ENCODE data around the gene ACSM2B. TPM values are rescaled to one million over a fixed set of nuclear protein-coding genes. Genes with fewer than 3 reads are reported as not detected.
"Not testable (repeated sequence)": the region's sequence is repeated elsewhere in the genome, so short reads cannot be mapped to it uniquely, and the experiment has no call there.

The ACSM2B gene
- polyA plus RNA-seq = not detected

- not testable (repeated sequence) for H3K36me3 Mint-ChIP-seq; H3K27ac Mint-ChIP-seq; H3K4me1 Mint-ChIP-seq; H3K4me3 Mint-ChIP-seq; DNase-seq; H3K9me3 Mint-ChIP-seq; H3K27me3 Mint-ChIP-seq (ENCODE audit: low read depth in 3 of 3)
Observed at GRCh38 chr16:20576145-20576544, at the start of gene ACSM2B. ACSM2B (minus strand) TSS chr16:20576367; CDS start chr16:20564845, 11,522 bp downstream.

- Mint-ChIP-seq H3K4me3 (no peak overlapping the region), H3K36me3 (no peaks in the 10 kb centered on the region), H3K27me3 (ENCODE audit: low read depth in 3 of 3) (no peaks in the 10 kb centered on the region), H3K9me3 (no peaks in the 10 kb centered on the region), H3K27ac (no peak overlapping the region), H3K4me1 (peaks cover 4 to 6% of the 10 kb centered on the region in 2 donors)
- no peak for DNase-seq
Observed at GRCh38 chr16:20624882-20625807, 49.0 kb upstream of the ACSM2B start.

GRCh38 chr16:20624205-20624604 is 48.0 kb upstream of the ACSM2B start:
- no peak overlapping the region for H3K4me3 Mint-ChIP-seq
- H3K27me3 Mint-ChIP-seq (ENCODE audit: low read depth in 3 of 3) = peaks cover 0 to 2% (median 0%) of the 10 kb centered on the region in 3 donors
- DNase-seq = no peak
- peaks cover 4 to 6% of the 10 kb centered on the region in 2 donors for H3K4me1 Mint-ChIP-seq
- no peaks in the 10 kb centered on the region for H3K9me3 Mint-ChIP-seq
- no peaks in the 10 kb centered on the region for H3K36me3 Mint-ChIP-seq
- H3K27ac Mint-ChIP-seq = no peak overlapping the region

- Mint-ChIP-seq H3K4me1 (no peaks in the 10 kb centered on the region), H3K27me3 (ENCODE audit: low read depth in 3 of 3) (peaks cover 0 to 2% (median 2%) of the 10 kb centered on the region in 3 donors), H3K36me3 (no peaks in the 10 kb centered on the region), H3K4me3 (no peak overlapping the region), H3K9me3 (no peaks in the 10 kb centered on the region), H3K27ac (no peak overlapping the region)
- no peak for DNase-seq
Observed at GRCh38 chr16:20622498-20622870, 46.3 kb upstream of the ACSM2B start.

GRCh38 chr16:20621406-20621805 is 45.2 kb upstream of the ACSM2B start:
- Mint-ChIP-seq H3K9me3 (no peaks in the 10 kb centered on the region), H3K4me3 (no peak overlapping the region), H3K4me1 (no peaks in the 10 kb centered on the region), H3K27me3 (ENCODE audit: low read depth in 3 of 3) (peaks cover 2% of the 10 kb centered on the region in 3 donors), H3K27ac (no peak overlapping the region), H3K36me3 (no peaks in the 10 kb centered on the region)
- DNase-seq = no peak

- H3K4me3 Mint-ChIP-seq = no peak overlapping the region
- H3K4me1 Mint-ChIP-seq = no peaks in the 10 kb centered on the region
- DNase-seq = no peak
- H3K27me3 Mint-ChIP-seq (ENCODE audit: low read depth in 3 of 3) = peaks cover 2 to 4% (median 2%) of the 10 kb centered on the region in 3 donors
- no peak overlapping the region for H3K27ac Mint-ChIP-seq
- H3K9me3 Mint-ChIP-seq = no peaks in the 10 kb centered on the region
- no peaks in the 10 kb centered on the region for H3K36me3 Mint-ChIP-seq
Observed at GRCh38 chr16:20620770-20621169, 44.6 kb upstream of the ACSM2B start.

- Mint-ChIP-seq H3K27me3 (ENCODE audit: low read depth in 3 of 3) (peaks cover 2 to 4% (median 2%) of the 10 kb centered on the region in 3 donors), H3K9me3 (no peaks in the 10 kb centered on the region), H3K27ac (no peak overlapping the region), H3K4me3 (no peak overlapping the region), H3K36me3 (no peaks in the 10 kb centered on the region), H3K4me1 (no peaks in the 10 kb centered on the region)
- DNase-seq = no peak
Observed at GRCh38 chr16:20620003-20620402, 43.8 kb upstream of the ACSM2B start.

- no peaks in the 10 kb centered on the region for H3K36me3 Mint-ChIP-seq
- H3K4me3 Mint-ChIP-seq = no peak overlapping the region
- H3K4me1 Mint-ChIP-seq = no peaks in the 10 kb centered on the region
- no peaks in the 10 kb centered on the region for H3K9me3 Mint-ChIP-seq
- no peak overlapping the region for H3K27ac Mint-ChIP-seq
- no peak for DNase-seq
- peaks cover 2 to 5% (median 4%) of the 10 kb centered on the region in 3 donors for H3K27me3 Mint-ChIP-seq (ENCODE audit: low read depth in 3 of 3)
Observed at GRCh38 chr16:20617271-20617670, 41.1 kb upstream of the ACSM2B start.

- H3K27me3 Mint-ChIP-seq (ENCODE audit: low read depth in 3 of 3) = peaks cover 3 to 9% (median 8%) of the 10 kb centered on the region in 3 donors
- no peak overlapping the region for H3K27ac Mint-ChIP-seq
- H3K4me1 Mint-ChIP-seq = no peaks in the 10 kb centered on the region
- DNase-seq = no peak
- H3K9me3 Mint-ChIP-seq = peaks cover 0 to 2% (median 0%) of the 10 kb centered on the region in 6 donors
- H3K4me3 Mint-ChIP-seq = no peak overlapping the region
- H3K36me3 Mint-ChIP-seq = no peaks in the 10 kb centered on the region
Observed at GRCh38 chr16:20614186-20615141, 38.3 kb upstream of the ACSM2B start.

- H3K27ac Mint-ChIP-seq = no peak overlapping the region
- no peaks in the 10 kb centered on the region for H3K4me1 Mint-ChIP-seq
Observed at GRCh38 chr16:20613481-20614185, 37.5 kb upstream of the ACSM2B start.

GRCh38 chr16:20612551-20613480 is 36.6 kb upstream of the ACSM2B start:
- Mint-ChIP-seq H3K9me3 (peaks cover 0 to 2% (median 0%) of the 10 kb centered on the region in 6 donors), H3K27me3 (ENCODE audit: low read depth in 3 of 3) (peaks cover 2 to 9% (median 8%) of the 10 kb centered on the region in 3 donors), H3K4me3 (no peak overlapping the region), H3K4me1 (no peaks in the 10 kb centered on the region), H3K36me3 (no peaks in the 10 kb centered on the region), H3K27ac (no peak overlapping the region)
- no peak for DNase-seq

More at GRCh38 chr16:20613481-20614185, 37.5 kb upstream of the ACSM2B start:
- peaks cover 2 to 9% (median 8%) of the 10 kb centered on the region in 3 donors for H3K27me3 Mint-ChIP-seq (ENCODE audit: low read depth in 3 of 3)
- DNase-seq = no peak
- H3K4me3 Mint-ChIP-seq = no peak overlapping the region
- H3K9me3 Mint-ChIP-seq = peaks cover 0 to 2% (median 0%) of the 10 kb centered on the region in 6 donors
- no peaks in the 10 kb centered on the region for H3K36me3 Mint-ChIP-seq

- Mint-ChIP-seq H3K4me1 (no peaks in the 10 kb centered on the region), H3K36me3 (no peaks in the 10 kb centered on the region), H3K27ac (no peak overlapping the region), H3K27me3 (ENCODE audit: low read depth in 3 of 3) (peaks cover 2 to 11% (median 5%) of the 10 kb centered on the region in 3 donors), H3K4me3 (no peak overlapping the region), H3K9me3 (peaks cover 0 to 2% (median 0%) of the 10 kb centered on the region in 6 donors)
- DNase-seq = no peak
Observed at GRCh38 chr16:20611975-20612481, 35.9 kb upstream of the ACSM2B start.
